Stomach (tissue), 19 donors: ENCODE data around the gene GNPNAT1. TPM values are rescaled to one million over a fixed set of nuclear protein-coding genes. Genes with fewer than 3 reads are reported as not detected.

ENCODE experiments used
- DNase-seq, 2 donors: peaks; one replicate each; pipeline versions ENCODE4 v3.0.0 to v3.0.0-alpha.2; 2013 to 2019
- H3K27ac ChIP-seq, 5 donors: fragments of 200-600 bp in 4 of 5; sonication (generic) in 4 of 5; one replicate each; pipeline ENCODE4 v1.5.1; 2013 to 2019; ENCODE audit warnings: mild to moderate bottlenecking in 1 of 5, moderate library complexity in 1 of 5
- H3K27me3 ChIP-seq, 3 donors: fragments of 200-600 bp; sonication (generic); one replicate each; pipeline ENCODE4 v1.5.1; 2017 to 2019; ENCODE audit warnings: mixed run types in 1 of 3
- H3K36me3 ChIP-seq, 4 donors: fragments of 200-600 bp; sonication (generic); 1 replicate in 3 of 4; 2 replicates in 1 of 4; pipeline ENCODE4 v1.5.1; 2016 to 2019
- H3K4me1 ChIP-seq, 4 donors: fragments of 200-600 bp; sonication (generic); one replicate each; pipeline ENCODE4 v1.5.1; 2016 to 2019
- H3K4me3 ChIP-seq, 4 donors: fragments of 200-600 bp; sonication (generic) in 3 of 4; one replicate each; pipeline ENCODE4 v1.5.1; 2016 to 2019; ENCODE audit warnings: mild to moderate bottlenecking in 1 of 4
- H3K9me3 ChIP-seq, 4 donors: fragments of 200-600 bp; sonication (generic); one replicate each; pipeline ENCODE4 v1.5.1; 2016 to 2019
- CTCF ChIP-seq, 7 experiments: fragments of 450-650 bp in 4 of 7; fragments of 200-600 bp in 3 of 7; sonication (generic) in 3 of 7; IDR thresholded peaks; one replicate each; pipeline ENCODE4 v1.5.1; 2016 to 2019; ENCODE audit warnings: antibody characterized with exemption in 7 of 7, control low read depth in 2 of 7, mild to moderate bottlenecking in 1 of 7
- EP300 ChIP-seq: sonication (generic); formaldehyde crosslinking; IDR thresholded peaks from one replicate; pipeline ENCODE4 v1.6.1; 2017; ENCODE audit warnings: antibody characterized with exemption
- POLR2A ChIP-seq, 4 donors: fragments of 450-650 bp; IDR thresholded peaks; one replicate each; pipeline ENCODE4 v1.6.1; 2016; ENCODE audit warnings: antibody characterized with exemption in 4 of 4, control low read depth in 2 of 4, mild to moderate bottlenecking in 1 of 4, moderate library complexity in 1 of 4
- POLR2AphosphoS5 ChIP-seq, 3 donors: sonication (generic); formaldehyde crosslinking; IDR thresholded peaks; one replicate each; pipeline ENCODE4 v1.6.1; 2016; ENCODE audit warnings: antibody characterized with exemption in 3 of 3
- WGBS, 5 donors: extraction: QIAGEN DNeasy Blood & Tissue Kit in 3 of 5; methylation state at CpG; one replicate each; pipeline versions ENCODE4 v1.1.5 to v1.1.7; 2013 to 2018; 5-methylcytosine and 5-hydroxymethylcytosine counted together
- intact Hi-C: fragments of 100-400 bp; cut with DNase I; formaldehyde crosslinking; loops from one replicate; pipeline ENCODE4 v1.15.1; 2023; ENCODE audit warnings: low total_unique reads
- long read RNA-seq, 10 donors: transcript quantifications; one replicate each; lab custom pipeline, GENCODE V29; 2026
- polyA plus RNA-seq, 3 donors: library from polyadenylated mRNA; stranded (reverse); fragments of 200-250 nt; gene quantifications; one replicate each; pipeline ENCODE4 v1.2.3, GENCODE V29; 2013
- total RNA-seq, 5 donors: library from RNA; depleted of rRNA; stranded (reverse); fragments of >200 nt; gene quantifications; one replicate each; pipeline versions ENCODE4 v1.1.0 to v1.2.3, GENCODE V29; 2014 to 2016
- donor health status: healthy with polysubstance abuse.
- donor health status: Bipolar disorder and iron deficiency.
- donor health status: healthy.

Gene GNPNAT1
- total RNA-seq (10 to 100 TPM; 22.2 to 76.8 (median 29.0) TPM), polyA plus RNA-seq (10 to 100 TPM in 2 of 3 donors, 1 to 10 TPM in 1; 7.6 to 25.8 (median 24.3) TPM)
- long read RNA-seq, donor 1, partial matches to known transcripts, result 0 of 3 reads
- long read RNA-seq, donor 1, other reads (novel, unspliced or antisense), result 0 of 3 reads
- long read RNA-seq, donor 2, partial matches to known transcripts, result 0 of 3 reads
- long read RNA-seq, donor 2, other reads (novel, unspliced or antisense), result 0 of 3 reads
- long read RNA-seq, donor 3, transcript GNPNAT1-201 (6 exons, 3,860 nt), result major isoform, 5 of 5 reads
- long read RNA-seq, donor 3, partial matches to known transcripts, result 0 of 5 reads
- long read RNA-seq, donor 3, other reads (novel, unspliced or antisense), result 0 of 5 reads
- long read RNA-seq, donor 4, result 0 reads
- long read RNA-seq, donor 5, transcript GNPNAT1-201 (6 exons, 3,860 nt), result major isoform, 8 of 8 reads
- long read RNA-seq, donor 5, partial matches to known transcripts, result 0 of 8 reads
- long read RNA-seq, donor 5, other reads (novel, unspliced or antisense), result 0 of 8 reads
- long read RNA-seq, donor 6, transcript GNPNAT1-201 (6 exons, 3,860 nt), result major isoform, 15 of 15 reads
- long read RNA-seq, donor 6, partial matches to known transcripts, result 0 of 15 reads
- long read RNA-seq, donor 6, other reads (novel, unspliced or antisense), result 0 of 15 reads
- long read RNA-seq, donor 7, transcript GNPNAT1-201 (6 exons, 3,860 nt), result major isoform, 9 of 9 reads
- long read RNA-seq, donor 7, partial matches to known transcripts, result 0 of 9 reads
- long read RNA-seq, donor 7, other reads (novel, unspliced or antisense), result 0 of 9 reads
- long read RNA-seq, donor 8, transcript GNPNAT1-201 (6 exons, 3,860 nt), result major isoform, 15 of 15 reads
- long read RNA-seq, donor 8, partial matches to known transcripts, result 0 of 15 reads
- long read RNA-seq, donor 8, other reads (novel, unspliced or antisense), result 0 of 15 reads
- long read RNA-seq, donor 9, partial matches to known transcripts, result 0 of 2 reads
- long read RNA-seq, donor 9, other reads (novel, unspliced or antisense), result 0 of 2 reads
- long read RNA-seq, donor 10, partial matches to known transcripts, result 0 of 1 reads
- long read RNA-seq, donor 10, other reads (novel, unspliced or antisense), result 0 of 1 reads

DNA sequence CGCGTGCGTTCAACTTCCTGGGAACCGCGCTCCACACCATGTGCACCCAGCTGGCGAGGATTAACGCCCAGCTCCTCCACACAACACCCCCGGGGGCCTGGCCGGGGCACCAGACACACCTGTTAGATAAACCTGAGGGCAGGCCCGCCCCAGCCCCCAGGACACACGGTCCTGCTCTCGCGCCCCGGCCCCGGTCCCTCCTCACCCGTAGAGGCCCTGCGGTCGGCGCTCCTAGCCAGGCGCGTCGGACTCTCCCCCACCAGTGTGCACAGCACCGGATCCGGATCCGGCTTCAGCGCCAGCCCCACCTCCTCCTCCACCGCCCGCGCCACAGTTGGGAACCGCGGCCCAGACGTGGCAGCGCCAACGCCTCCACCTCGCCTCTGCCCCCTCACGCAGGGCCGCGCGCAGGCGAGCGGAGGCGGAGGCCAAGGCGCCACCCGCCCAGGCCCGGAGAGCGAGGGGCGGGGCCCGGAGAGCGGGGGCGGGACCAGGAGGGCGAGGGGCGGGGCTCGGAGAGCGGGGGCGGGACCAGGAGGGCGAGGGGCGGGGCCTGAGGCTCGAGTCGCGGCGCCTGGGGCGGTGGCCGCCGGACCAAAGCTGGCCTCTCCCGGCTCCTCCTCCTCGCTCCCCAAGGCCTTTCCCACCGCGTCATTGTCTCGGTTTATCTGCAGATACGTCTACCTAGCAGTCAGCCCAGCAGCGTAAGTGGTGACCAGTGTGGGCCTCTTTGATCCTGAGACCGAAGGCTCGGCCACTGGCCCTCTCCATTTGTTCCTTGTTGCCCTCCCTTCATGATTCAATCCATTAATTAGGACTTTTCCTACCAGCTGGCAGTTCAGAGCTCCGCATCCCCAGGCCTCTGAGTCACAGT is at the start of gene GNPNAT1:
GNPNAT1 (minus strand) TSS at position 385 of the 874 bp plus-strand sequence. CDS start 6,957 bp downstream, outside the sequence.
- 1 to 3% (median 2%) methylated on average over 22 to 71 of the region's 74 CpGs for WGBS, 5 donors
- H3K36me3 ChIP-seq, result no peaks in the 10 kb centered on the region
- intact Hi-C loops, result no loop called here
- H3K27me3 ChIP-seq, result no peaks in the 10 kb centered on the region
- DNase-seq, result peak; percentile 90 to 96
- H3K27ac ChIP-seq, result peak within 1 kb of the TSS; percentile 90 to 94 (median 91)
- TF ChIP-seq POLR2AphosphoS5 (IDR thresholded peaks at IDR 0.05), result peak; percentile 70 to 95 (median 94)
- TF ChIP-seq CTCF (IDR thresholded peaks at IDR 0.05), result no peak
- no peak for TF ChIP-seq EP300
- peak in 2 of 4 donors; percentile 36 to 49 for TF ChIP-seq POLR2A (IDR thresholded peaks at IDR 0.05)
- H3K9me3 ChIP-seq, result no peaks in the 10 kb centered on the region
- peak within 1 kb of the TSS; percentile 67 to 76 (median 73) for H3K4me3 ChIP-seq
- H3K4me1 ChIP-seq, result peaks cover 0 to 40% (median 35%) of the 10 kb centered on the region in 4 donors

GRCh38 chr14:52840877-52841276 is 49.5 kb upstream of the GNPNAT1 start:
- Histone ChIP-seq H3K4me3 (no peak overlapping the region), H3K27ac (no peak overlapping the region), H3K9me3 (no peaks in the 10 kb centered on the region), H3K4me1 (peaks cover 5 to 18% (median 12%) of the 10 kb centered on the region in 4 donors), H3K36me3 (no peaks in the 10 kb centered on the region), H3K27me3 (no peaks in the 10 kb centered on the region)
- intact Hi-C loops, result no loop called here
- 48 to 53% (median 50%) methylated on average over 3 of the region's 3 CpGs for WGBS, 5 donors
- no peak for DNase-seq
- no peak for TF ChIP-seq POLR2AphosphoS5 (IDR thresholded peaks at IDR 0.05)
- no peak for TF ChIP-seq POLR2A (IDR thresholded peaks at IDR 0.05)
- no peak for TF ChIP-seq CTCF (IDR thresholded peaks at IDR 0.05)
- no peak for TF ChIP-seq EP300

DNA sequence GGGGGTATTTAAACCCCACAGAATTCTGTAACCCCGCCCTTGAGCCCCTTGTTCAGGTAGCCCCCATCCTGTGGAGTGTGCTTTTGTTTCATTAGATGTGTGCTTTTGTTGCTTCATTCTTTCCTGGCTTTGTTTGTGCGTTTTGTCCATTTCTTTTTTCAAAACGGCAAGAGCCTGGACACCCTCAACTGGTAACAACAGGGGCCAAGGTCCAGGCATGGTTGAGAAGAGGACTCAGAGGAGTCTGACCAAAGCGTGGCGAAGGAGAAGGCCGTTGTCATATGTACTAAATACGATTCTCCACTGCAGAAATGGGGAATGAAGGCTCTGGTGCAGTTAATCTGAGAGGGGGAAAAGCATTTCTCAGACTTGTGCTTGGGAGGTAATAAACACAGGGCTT is 46.0 kb upstream of the GNPNAT1 start:
- 85 to 91% (median 88%) methylated on average over 7 of the region's 7 CpGs for WGBS, 5 donors
- H3K36me3 ChIP-seq, result no peaks in the 10 kb centered on the region
- intact Hi-C loops, result no loop called here
- H3K4me1 ChIP-seq, result peaks cover 0 to 7% (median 3%) of the 10 kb centered on the region in 4 donors
- no peak overlapping the region for H3K4me3 ChIP-seq
- no peak for TF ChIP-seq POLR2AphosphoS5 (IDR thresholded peaks at IDR 0.05)
- no peak for TF ChIP-seq EP300
- TF ChIP-seq CTCF (IDR thresholded peaks at IDR 0.05), result no peak
- no peak overlapping the region for H3K27ac ChIP-seq
- no peaks in the 10 kb centered on the region for H3K27me3 ChIP-seq
- no peak for DNase-seq
- H3K9me3 ChIP-seq, result no peaks in the 10 kb centered on the region
